B cell (primary cell): ENCODE measurements around the gene DUSP14. TPM values are rescaled to one million over a fixed set of nuclear protein-coding genes. Genes with fewer than 3 reads are reported as not detected.

Experiments used
- ATAC-seq: fragments of 200-7000 bp; cut with Tn5 transposase; one replicate; pipeline ENCODE4 v1.10.0; 2021; ENCODE audit warnings: low read depth, mild to moderate bottlenecking, moderate number of reproducible peaks, moderate library complexity
- CTCF ChIA-PET: fragments of 350-600 bp; sonication (Branson Sonifier 250); formaldehyde crosslinking; loops from one replicate; lab custom pipeline; 2021; ENCODE audit warnings: antibody characterized with exemption, inconsistent platforms; lab: Charles Lee
- POLR2A ChIA-PET: fragments of 350-600 bp; sonication (Branson Sonifier 250); formaldehyde crosslinking; loops from one replicate; lab custom pipeline; 2021; ENCODE audit warnings: antibody characterized with exemption; lab: Charles Lee
- DNase-seq: peaks from one replicate; pipeline ENCODE4 v3.0.0; 2013
- H2AFZ ChIP-seq: 2 replicates; pipeline ENCODE4 v1.6.1; 2012; ENCODE audit warnings: mild to moderate bottlenecking, low read depth, low read length; ENCODE audit not compliant: insufficient read depth, poor library complexity, severe bottlenecking
- H3K27ac ChIP-seq, 2 donors: 1 replicate in 1 of 2; 2 replicates in 1 of 2; pipeline ENCODE4 v1.5.1; 2012 to 2013; ENCODE audit warnings: low read length in 2 of 2, mild to moderate bottlenecking in 2 of 2, moderate library complexity in 1 of 2
- H3K27me3 ChIP-seq, 4 experiments: fragments of 200-600 bp in 1 of 4; sonication (generic) in 1 of 4; replicated peaks in 1 of 4; 1 replicate in 2 of 4; 2 replicates in 2 of 4; pipeline versions ENCODE4 v1.6.1 to v1.7.0; 2013 to 2016; ENCODE audit warnings: low read length in 3 of 4, mild to moderate bottlenecking in 2 of 4, mixed read lengths in 1 of 4, moderate library complexity in 1 of 4; ENCODE audit not compliant: insufficient read depth in 4 of 4, control insufficient read depth in 3 of 4; ENCODE audit errors: control extremely low read depth in 1 of 4
- H3K36me3 ChIP-seq, 2 experiments: replicated peaks in 1 of 2; 1 replicate in 1 of 2; 2 replicates in 1 of 2; pipeline versions ENCODE4 v1.6.1 to v1.7.1; 2013; ENCODE audit warnings: low read length in 1 of 2; ENCODE audit not compliant: insufficient read depth in 2 of 2, control insufficient read depth in 1 of 2; ENCODE audit errors: control extremely low read depth in 1 of 2, extremely low read depth in 1 of 2
- H3K4me1 ChIP-seq, 2 donors: fragments of 200-600 bp in 1 of 2; sonication (generic) in 1 of 2; 1 replicate in 1 of 2; 2 replicates in 1 of 2; pipeline versions ENCODE4 v1.5.1 to v1.6.1; 2013 to 2017; ENCODE audit warnings: low read length in 2 of 2; ENCODE audit not compliant: control insufficient read depth in 2 of 2, insufficient read depth in 2 of 2
- H3K4me2 ChIP-seq: replicated peaks from 2 replicates; pipeline ENCODE3; 2012; ENCODE audit warnings: mild to moderate bottlenecking, low read depth, low read length; ENCODE audit not compliant: poor library complexity, severe bottlenecking
- H3K4me3 ChIP-seq, 5 experiments: fragments of 200-600 bp in 1 of 5; sonication (generic) in 1 of 5; 1 replicate in 3 of 5; 2 replicates in 2 of 5; pipeline versions ENCODE4 v1.5.1 to v1.7.0; 2011 to 2016; ENCODE audit warnings: low read length in 4 of 5, mild to moderate bottlenecking in 4 of 5, low read depth in 2 of 5, control low read depth in 1 of 5, moderate library complexity in 1 of 5; ENCODE audit not compliant: insufficient read depth in 1 of 5; ENCODE audit errors: control extremely low read depth in 1 of 5, extremely low read depth in 1 of 5
- H3K79me2 ChIP-seq: fragments of 200-600 bp; sonication (generic); one replicate; pipeline ENCODE4 v1.6.0; 2016; ENCODE audit warnings: low read length; ENCODE audit not compliant: control insufficient read depth, insufficient read depth
- H3K9ac ChIP-seq: fragments of 200-600 bp; sonication (generic); 2 replicates; pipeline ENCODE4 v1.6.1; 2017; ENCODE audit warnings: mild to moderate bottlenecking, low read length, moderate library complexity
- H3K9me3 ChIP-seq, 3 donors: one replicate each; pipeline versions ENCODE4 v1.6.1 to v1.7.1; 2013; ENCODE audit warnings: low read length in 2 of 3; ENCODE audit not compliant: control insufficient read depth in 2 of 3, insufficient read depth in 1 of 3; ENCODE audit errors: control extremely low read depth in 1 of 3
- H4K20me1 ChIP-seq: 2 replicates; pipeline ENCODE4 v1.6.0; 2012; ENCODE audit warnings: mild to moderate bottlenecking, low read length; ENCODE audit not compliant: insufficient read depth, control insufficient read depth, poor library complexity, severe bottlenecking
- H3K27ac Mint-ChIP-seq: one replicate; pipeline ENCODE4 v1.8.0; 2021; ENCODE audit warnings: mixed read lengths
- H3K27me3 Mint-ChIP-seq: one replicate; pipeline ENCODE4 v1.8.0; 2021; ENCODE audit warnings: mixed read lengths
- H3K4me1 Mint-ChIP-seq: one replicate; pipeline ENCODE4 v1.8.0; 2021; ENCODE audit warnings: mixed read lengths
- H3K4me3 Mint-ChIP-seq: one replicate; pipeline ENCODE4 v1.8.0; 2021; ENCODE audit warnings: mixed read lengths
- H3K9me3 Mint-ChIP-seq: one replicate; pipeline ENCODE4 v1.8.0; 2022; ENCODE audit warnings: mixed read lengths; ENCODE audit not compliant: insufficient read depth
- EZH2 ChIP-seq: IDR thresholded peaks from 2 replicates; pipeline ENCODE4 v1.6.1; 2012; ENCODE audit warnings: borderline replicate concordance, low read depth, mild to moderate bottlenecking, moderate library complexity, low read length; ENCODE audit not compliant: insufficient read depth, poor library complexity, severe bottlenecking
- WGBS: methylation state at CpG from one replicate; pipeline ENCODE4 v1.1.5; 2013; ENCODE audit warnings: missing lambda C conversion rate; ENCODE audit not compliant: insufficient coverage; 5-methylcytosine and 5-hydroxymethylcytosine counted together
- intact Hi-C: fragments of 100-400 bp; cut with micrococcal nuclease; formaldehyde crosslinking; loops from one replicate; pipeline ENCODE4 v1.10.0; 2022
- polyA plus RNA-seq: library from polyadenylated mRNA; depleted of rRNA; stranded (reverse); fragments of >200 nt; gene quantifications from 2 replicates; pipeline ENCODE4 v1.2.3, GENCODE V29; 2012
- total RNA-seq, 2 donors: library from RNA; stranded (reverse); fragments of 120-200 nt in 1 of 2; gene quantifications; 1 replicate in 1 of 2; 2 replicates in 1 of 2; pipeline versions ENCODE4 v1.2.3 to v1.2.4, GENCODE V29; 2013 to 2022
- TF ChIP-seq, protein P1 (sequence below): fragments of 200-600 bp; IDR thresholded peaks from one replicate; pipeline ENCODE4 v1.8.0; 2022; ENCODE audit warnings: antibody characterized with exemption, mild to moderate bottlenecking

Gene DUSP14
- total and polyA plus RNA-seq, 2 donors (not counting 1 experiment from before 2014, with no cell fraction given) = 3.1 to 5.1 TPM

GRCh38 chr17:37476431-37477120 lies 13.1 kb upstream of the DUSP14 start:
- no peak overlapping the region for H3K4me3 ChIP-seq
- intact Hi-C loops = no loop called here
- Mint-ChIP-seq H3K4me3 (no peak overlapping the region), H3K4me1 (no peaks in the 10 kb centered on the region), H3K27ac (no peak overlapping the region), H3K9me3 (no peaks in the 10 kb centered on the region), H3K27me3 (no peaks in the 10 kb centered on the region)
- no peaks in the 10 kb centered on the region for H3K27me3 ChIP-seq
- POLR2A ChIA-PET = interaction anchor here (0.6 kb wide), 2 partner anchors 134 to 293 kb away, joined by 3 to 4 read pairs; no protein-coding TSS in a partner anchor
- no peaks in the 10 kb centered on the region for H4K20me1 ChIP-seq
- H3K36me3 ChIP-seq = peaks cover 15 to 49% of the 10 kb centered on the region in 2 experiments
- no peaks in the 10 kb centered on the region for H3K9me3 ChIP-seq
- H3K4me2 ChIP-seq = no peak overlapping the region
- WGBS = 100% methylated on average over 1 of the region's 4 CpGs
- no peak for ATAC-seq
- no peaks in the 10 kb centered on the region for H3K79me2 ChIP-seq
- CTCF ChIA-PET = interaction anchor here (1.0 kb wide), 1 partner anchor 8 kb away, joined by 4 read pairs; no protein-coding TSS in a partner anchor
- DNase-seq = no peak
- H2AFZ ChIP-seq = no peak overlapping the region
- H3K27ac ChIP-seq = no peak overlapping the region
- no peak overlapping the region for H3K9ac ChIP-seq
- no peak for TF ChIP-seq EZH2
- TF ChIP-seq, protein P1, sequence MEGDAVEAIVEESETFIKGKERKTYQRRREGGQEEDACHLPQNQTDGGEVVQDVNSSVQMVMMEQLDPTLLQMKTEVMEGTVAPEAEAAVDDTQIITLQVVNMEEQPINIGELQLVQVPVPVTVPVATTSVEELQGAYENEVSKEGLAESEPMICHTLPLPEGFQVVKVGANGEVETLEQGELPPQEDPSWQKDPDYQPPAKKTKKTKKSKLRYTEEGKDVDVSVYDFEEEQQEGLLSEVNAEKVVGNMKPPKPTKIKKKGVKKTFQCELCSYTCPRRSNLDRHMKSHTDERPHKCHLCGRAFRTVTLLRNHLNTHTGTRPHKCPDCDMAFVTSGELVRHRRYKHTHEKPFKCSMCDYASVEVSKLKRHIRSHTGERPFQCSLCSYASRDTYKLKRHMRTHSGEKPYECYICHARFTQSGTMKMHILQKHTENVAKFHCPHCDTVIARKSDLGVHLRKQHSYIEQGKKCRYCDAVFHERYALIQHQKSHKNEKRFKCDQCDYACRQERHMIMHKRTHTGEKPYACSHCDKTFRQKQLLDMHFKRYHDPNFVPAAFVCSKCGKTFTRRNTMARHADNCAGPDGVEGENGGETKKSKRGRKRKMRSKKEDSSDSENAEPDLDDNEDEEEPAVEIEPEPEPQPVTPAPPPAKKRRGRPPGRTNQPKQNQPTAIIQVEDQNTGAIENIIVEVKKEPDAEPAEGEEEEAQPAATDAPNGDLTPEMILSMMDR = no peak
- H3K4me1 ChIP-seq = no peaks in the 10 kb centered on the region

DNA sequence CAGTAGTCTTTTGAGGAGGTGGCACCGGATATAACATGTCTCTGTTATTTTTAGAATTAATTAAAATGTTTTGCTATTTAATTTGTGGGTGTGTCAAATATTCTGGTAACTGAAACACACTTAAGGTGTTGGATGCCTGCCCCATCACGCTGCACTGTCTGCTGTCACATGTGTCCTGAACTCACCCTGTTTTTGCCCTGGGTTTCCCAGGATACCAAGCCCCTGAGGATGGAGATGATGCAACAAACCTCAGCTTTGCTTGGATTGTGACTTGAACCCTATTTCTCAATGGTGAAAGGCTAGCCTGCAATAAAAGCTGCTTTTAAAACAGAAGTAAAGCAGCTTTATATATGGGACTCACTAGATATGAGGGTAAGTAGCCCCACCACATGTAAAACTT lies 11.5 kb upstream of the DUSP14 start:
- no peak overlapping the region for H3K4me2 ChIP-seq
- POLR2A ChIA-PET = no interaction called here
- peaks cover 15 to 43% of the 10 kb centered on the region in 2 experiments for H3K36me3 ChIP-seq
- no peaks in the 10 kb centered on the region for H3K9me3 ChIP-seq
- H3K4me1 ChIP-seq = no peaks in the 10 kb centered on the region
- intact Hi-C loops = no loop called here
- H3K27me3 Mint-ChIP-seq = no peaks in the 10 kb centered on the region
- H2AFZ ChIP-seq = no peak overlapping the region
- H3K27me3 ChIP-seq = no peaks in the 10 kb centered on the region
- H4K20me1 ChIP-seq = no peaks in the 10 kb centered on the region
- DNase-seq (no peak), ATAC-seq (no peak)
- CTCF ChIA-PET = no interaction called here
- H3K4me1 Mint-ChIP-seq = no peaks in the 10 kb centered on the region
- no peak overlapping the region for H3K4me3 ChIP-seq
- TF ChIP-seq, protein P1 = no peak
- TF ChIP-seq EZH2 = no peak
- WGBS = 100% methylated on average over 1 of the region's 2 CpGs
- H3K9me3 Mint-ChIP-seq = no peaks in the 10 kb centered on the region
- no peaks in the 10 kb centered on the region for H3K79me2 ChIP-seq
- no peak overlapping the region for H3K9ac ChIP-seq
- H3K27ac Mint-ChIP-seq = no peak overlapping the region
- no peak overlapping the region for H3K27ac ChIP-seq
- H3K4me3 Mint-ChIP-seq = no peak overlapping the region
